ENCODE measurements around the gene SUMO2.

DNA sequence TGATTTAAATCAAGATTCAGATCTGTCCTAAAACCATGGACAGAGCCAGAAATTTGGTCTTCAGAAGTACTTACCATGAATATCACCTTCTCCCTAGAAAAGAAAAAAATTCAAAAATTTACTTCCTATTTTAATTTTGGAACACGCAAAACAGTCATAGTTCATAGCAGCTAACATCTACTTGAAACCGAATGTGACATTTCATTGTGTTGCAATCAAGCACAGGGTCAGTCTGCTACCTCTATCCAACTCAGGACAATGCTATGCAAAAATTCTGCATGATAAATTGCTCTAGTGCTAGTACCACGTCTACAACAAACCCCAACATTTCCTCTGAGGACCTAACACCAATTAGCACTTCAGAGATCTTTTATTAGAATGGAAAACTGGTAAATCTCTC lies 36.2 kb downstream of the SUMO2 start:
- TF ChIP-seq, protein P1, sequence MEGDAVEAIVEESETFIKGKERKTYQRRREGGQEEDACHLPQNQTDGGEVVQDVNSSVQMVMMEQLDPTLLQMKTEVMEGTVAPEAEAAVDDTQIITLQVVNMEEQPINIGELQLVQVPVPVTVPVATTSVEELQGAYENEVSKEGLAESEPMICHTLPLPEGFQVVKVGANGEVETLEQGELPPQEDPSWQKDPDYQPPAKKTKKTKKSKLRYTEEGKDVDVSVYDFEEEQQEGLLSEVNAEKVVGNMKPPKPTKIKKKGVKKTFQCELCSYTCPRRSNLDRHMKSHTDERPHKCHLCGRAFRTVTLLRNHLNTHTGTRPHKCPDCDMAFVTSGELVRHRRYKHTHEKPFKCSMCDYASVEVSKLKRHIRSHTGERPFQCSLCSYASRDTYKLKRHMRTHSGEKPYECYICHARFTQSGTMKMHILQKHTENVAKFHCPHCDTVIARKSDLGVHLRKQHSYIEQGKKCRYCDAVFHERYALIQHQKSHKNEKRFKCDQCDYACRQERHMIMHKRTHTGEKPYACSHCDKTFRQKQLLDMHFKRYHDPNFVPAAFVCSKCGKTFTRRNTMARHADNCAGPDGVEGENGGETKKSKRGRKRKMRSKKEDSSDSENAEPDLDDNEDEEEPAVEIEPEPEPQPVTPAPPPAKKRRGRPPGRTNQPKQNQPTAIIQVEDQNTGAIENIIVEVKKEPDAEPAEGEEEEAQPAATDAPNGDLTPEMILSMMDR (CRISPR knock-in tag; IDR thresholded peaks at IDR 0.05) = no peak
- TF ChIP-seq ZNF644 (CRISPR knock-in tag; IDR thresholded peaks at IDR 0.05; ENCODE audit: low read depth) (no peak), RBM39 (IDR thresholded peaks at IDR 0.05; ENCODE audit: low read depth, low read length, poor library complexity, severe bottlenecking) (no peak), ZBTB1 (CRISPR knock-in tag; IDR thresholded peaks at IDR 0.05; ENCODE audit: borderline replicate concordance) (no peak), MXI1 (IDR thresholded peaks at IDR 0.05; ENCODE audit: borderline replicate concordance, low read depth, low read length) (no peak), ZNF263 (CRISPR knock-in tag; IDR thresholded peaks at IDR 0.05) (no peak), CHD2 (IDR thresholded peaks at IDR 0.05; ENCODE audit: low read depth, low read length) (no peak), ZNF510 (CRISPR knock-in tag; IDR thresholded peaks at IDR 0.05; ENCODE audit: low read depth) (no peak), POLR2A (IDR thresholded peaks at IDR 0.05; ENCODE audit: insufficient read depth in 1 of 2, low read depth in 2 of 2, low read length in 2 of 2) (no peak), RXRA (CRISPR knock-in tag; IDR thresholded peaks at IDR 0.05) (no peak)
- TF ChIP-seq, protein P2, sequence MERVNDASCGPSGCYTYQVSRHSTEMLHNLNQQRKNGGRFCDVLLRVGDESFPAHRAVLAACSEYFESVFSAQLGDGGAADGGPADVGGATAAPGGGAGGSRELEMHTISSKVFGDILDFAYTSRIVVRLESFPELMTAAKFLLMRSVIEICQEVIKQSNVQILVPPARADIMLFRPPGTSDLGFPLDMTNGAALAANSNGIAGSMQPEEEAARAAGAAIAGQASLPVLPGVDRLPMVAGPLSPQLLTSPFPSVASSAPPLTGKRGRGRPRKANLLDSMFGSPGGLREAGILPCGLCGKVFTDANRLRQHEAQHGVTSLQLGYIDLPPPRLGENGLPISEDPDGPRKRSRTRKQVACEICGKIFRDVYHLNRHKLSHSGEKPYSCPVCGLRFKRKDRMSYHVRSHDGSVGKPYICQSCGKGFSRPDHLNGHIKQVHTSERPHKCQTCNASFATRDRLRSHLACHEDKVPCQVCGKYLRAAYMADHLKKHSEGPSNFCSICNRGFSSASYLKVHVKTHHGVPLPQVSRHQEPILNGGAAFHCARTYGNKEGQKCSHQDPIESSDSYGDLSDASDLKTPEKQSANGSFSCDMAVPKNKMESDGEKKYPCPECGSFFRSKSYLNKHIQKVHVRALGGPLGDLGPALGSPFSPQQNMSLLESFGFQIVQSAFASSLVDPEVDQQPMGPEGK (CRISPR knock-in tag; IDR thresholded peaks at IDR 0.05) = no peak
- TF ChIP-seq, protein P3, sequence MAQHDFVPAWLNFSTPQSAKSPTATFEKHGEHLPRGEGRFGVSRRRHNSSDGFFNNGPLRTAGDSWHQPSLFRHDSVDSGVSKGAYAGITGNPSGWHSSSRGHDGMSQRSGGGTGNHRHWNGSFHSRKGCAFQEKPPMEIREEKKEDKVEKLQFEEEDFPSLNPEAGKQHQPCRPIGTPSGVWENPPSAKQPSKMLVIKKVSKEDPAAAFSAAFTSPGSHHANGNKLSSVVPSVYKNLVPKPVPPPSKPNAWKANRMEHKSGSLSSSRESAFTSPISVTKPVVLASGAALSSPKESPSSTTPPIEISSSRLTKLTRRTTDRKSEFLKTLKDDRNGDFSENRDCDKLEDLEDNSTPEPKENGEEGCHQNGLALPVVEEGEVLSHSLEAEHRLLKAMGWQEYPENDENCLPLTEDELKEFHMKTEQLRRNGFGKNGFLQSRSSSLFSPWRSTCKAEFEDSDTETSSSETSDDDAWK (CRISPR knock-in tag; IDR thresholded peaks at IDR 0.05) = no peak

All from HepG2 (cell line).